Liver (tissue), 9 donors: ENCODE results near the gene SRXN1. TPM values are rescaled to one million over a fixed set of nuclear protein-coding genes. Genes with fewer than 3 reads are reported as not detected.

Source experiments
- DNase-seq: peaks from one replicate; pipeline ENCODE4 v3.0.0-alpha.2; 2017; ENCODE audit warnings: low spot score
- H3K27ac ChIP-seq, 2 donors: one replicate each; pipeline ENCODE4 v1.7.0; 2013; ENCODE audit warnings: inconsistent platforms in 2 of 2, low read length in 2 of 2, control low read depth in 1 of 2, low read depth in 1 of 2, mild to moderate bottlenecking in 1 of 2
- H3K27me3 ChIP-seq, 4 donors: one replicate each; pipeline versions ENCODE4 v1.6.1 to v1.7.0; 2013; ENCODE audit warnings: low read length in 3 of 4, inconsistent platforms in 1 of 4, mild to moderate bottlenecking in 1 of 4, moderate library complexity in 1 of 4; ENCODE audit not compliant: control insufficient read depth in 4 of 4, insufficient read depth in 4 of 4
- H3K36me3 ChIP-seq, 4 donors: one replicate each; pipeline versions ENCODE4 v1.6.1 to v1.7.0; 2013; ENCODE audit warnings: low read length in 3 of 4, mild to moderate bottlenecking in 3 of 4, low read depth in 1 of 4, moderate library complexity in 1 of 4; ENCODE audit not compliant: control insufficient read depth in 4 of 4, insufficient read depth in 3 of 4
- H3K4me1 ChIP-seq, 4 donors: one replicate each; pipeline versions ENCODE4 v1.6.1 to v1.7.0; 2013; ENCODE audit warnings: low read length in 3 of 4, mild to moderate bottlenecking in 3 of 4, moderate library complexity in 1 of 4; ENCODE audit not compliant: control insufficient read depth in 4 of 4, insufficient read depth in 4 of 4
- H3K4me3 ChIP-seq, 3 donors: one replicate each; pipeline versions ENCODE4 v1.6.1 to v1.7.0; 2013; ENCODE audit warnings: low read length in 3 of 3, control low read depth in 1 of 3, low read depth in 1 of 3, mild to moderate bottlenecking in 1 of 3
- H3K9ac ChIP-seq, 2 donors: one replicate each; pipeline ENCODE4 v1.7.0; 2013; ENCODE audit warnings: low read length in 2 of 2, mild to moderate bottlenecking in 2 of 2, moderate library complexity in 2 of 2, control low read depth in 1 of 2, low read depth in 1 of 2
- H3K9me3 ChIP-seq, 4 donors: one replicate each; pipeline versions ENCODE4 v1.6.1 to v1.7.0; 2013; ENCODE audit warnings: low read length in 3 of 4; ENCODE audit not compliant: control insufficient read depth in 4 of 4
- EGR1 ChIP-seq, 2 donors: IDR thresholded peaks; 2 replicates each; pipeline ENCODE4 v1.6.1; 2016 to 2018; ENCODE audit warnings: antibody characterized with exemption in 2 of 2, low read depth in 2 of 2
- FOXA1 ChIP-seq: IDR thresholded peaks from 2 replicates; pipeline ENCODE4 v1.6.1; 2016; ENCODE audit warnings: antibody characterized with exemption
- FOXA2 ChIP-seq: IDR thresholded peaks from 2 replicates; pipeline ENCODE4 v1.6.1; 2016; ENCODE audit warnings: antibody characterized with exemption
- HNF4A ChIP-seq, 2 donors: conservative IDR thresholded peaks; 2 replicates each; pipeline ENCODE4 v1.6.1; 2016; ENCODE audit warnings: antibody characterized with exemption in 2 of 2, mild to moderate bottlenecking in 2 of 2
- JUND ChIP-seq, 2 donors: IDR thresholded peaks; 2 replicates each; pipeline ENCODE4 v1.6.1; 2016; ENCODE audit warnings: antibody characterized with exemption in 2 of 2
- RAD21 ChIP-seq, 2 donors: IDR thresholded peaks; 2 replicates each; pipeline ENCODE4 v1.6.1; 2016; ENCODE audit warnings: antibody characterized with exemption in 2 of 2, mild to moderate bottlenecking in 2 of 2
- RXRA ChIP-seq, 2 donors: IDR thresholded peaks; 2 replicates each; pipeline ENCODE4 v1.6.1; 2017 to 2018; ENCODE audit warnings: antibody characterized with exemption in 2 of 2, mild to moderate bottlenecking in 1 of 2
- SP1 ChIP-seq: IDR thresholded peaks from 2 replicates; pipeline ENCODE4 v1.6.1; 2018; ENCODE audit warnings: antibody characterized with exemption, mild to moderate bottlenecking
- YY1 ChIP-seq: IDR thresholded peaks from 2 replicates; pipeline ENCODE4 v1.6.1; 2016; ENCODE audit warnings: antibody characterized with exemption, mild to moderate bottlenecking
- WGBS: extraction: QIAGEN DNeasy Blood & Tissue Kit; methylation state at CpG from one replicate; pipeline ENCODE4 v1.1.7; 2013; 5-methylcytosine and 5-hydroxymethylcytosine counted together
- polyA plus RNA-seq, 2 donors: library from polyadenylated mRNA; stranded (reverse) in 1 of 2; unstranded in 1 of 2; fragments of 200-250 nt in 1 of 2; fragments of >200 nt in 1 of 2; fragmentation: Nextera tagmentation in 1 of 2; extraction: Ambion mirVana in 1 of 2; gene quantifications; one replicate each; pipeline versions ENCODE4 v1.2.1 to v1.2.3, GENCODE V29; 2013 to 2015
- total RNA-seq, 2 donors: library from RNA; depleted of rRNA; stranded (reverse); fragments of >200 nt; gene quantifications; one replicate each; pipeline ENCODE4 v1.2.3, GENCODE V29; 2014
- TF ChIP-seq, protein P1 (sequence below): IDR thresholded peaks from 2 replicates; pipeline ENCODE4 v1.6.1; 2016; ENCODE audit warnings: antibody characterized with exemption
- TF ChIP-seq, protein P2 (sequence below): IDR thresholded peaks from 2 replicates; pipeline ENCODE4 v1.6.1; 2016; ENCODE audit warnings: antibody characterized with exemption, mild to moderate bottlenecking
- TF ChIP-seq, protein P3 (sequence below): fragments of 150-350 bp; IDR thresholded peaks from 2 replicates; pipeline ENCODE4 v1.5.1; 2017; ENCODE audit warnings: improper control_type of control experiment, low read depth, low read length; ENCODE audit not compliant: missing input control
- TF ChIP-seq, protein P4 (sequence below): IDR thresholded peaks from 2 replicates; pipeline ENCODE4 v1.6.1; 2016; ENCODE audit warnings: antibody characterized with exemption
- donor health status: healthy.
- donor health status: healthy.
- donor health status: healthy.
- donor health status: healthy.
- donor health status: healthy.

The SRXN1 gene
- total and polyA plus RNA-seq, 4 donors: 14.3 to 60.2 (median 24.8) TPM

DNA sequence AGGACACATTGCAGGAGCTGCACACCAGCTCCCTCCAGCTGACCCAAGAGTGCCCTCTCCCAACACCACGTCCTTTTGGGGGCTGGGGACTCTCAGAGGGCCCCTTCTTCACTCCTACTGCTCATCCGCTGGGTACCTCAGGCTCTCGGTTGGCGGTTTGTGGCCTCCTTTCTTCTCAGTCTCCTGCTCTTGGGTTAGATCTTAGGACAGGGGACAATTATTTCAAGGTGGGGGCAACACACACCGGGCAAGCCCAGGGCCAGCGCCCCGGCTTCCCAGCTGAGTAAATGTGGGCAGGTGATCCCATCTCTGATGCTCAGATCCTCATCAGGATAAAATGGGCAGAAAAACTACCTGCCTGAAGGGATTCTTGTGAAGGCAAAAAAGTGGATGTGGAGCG is 44.0 kb downstream of the SRXN1 start:
- H3K27ac ChIP-seq: no peak overlapping the region
- no peaks in the 10 kb centered on the region for H3K9me3 ChIP-seq
- no peak for DNase-seq
- 68% methylated on average over 8 of the region's 8 CpGs for WGBS
- H3K27me3 ChIP-seq: peaks cover 0 to 13% (median 9%) of the 10 kb centered on the region in 4 donors
- peaks cover 0 to 3% (median 1%) of the 10 kb centered on the region in 4 donors for H3K4me1 ChIP-seq
- H3K4me3 ChIP-seq: no peak overlapping the region
- no peak overlapping the region for H3K9ac ChIP-seq
- TF ChIP-seq FOXA1 (no peak), FOXA2 (no peak), EGR1 (IDR thresholded peaks at IDR 0.05; ENCODE audit: low read depth in 2 of 2) (no peak), SP1 (no peak), JUND (IDR thresholded peaks at IDR 0.05) (no peak), RXRA (IDR thresholded peaks at IDR 0.05) (no peak), YY1 (no peak), HNF4A (conservative IDR thresholded peaks at IDR 0.05) (no peak)
- TF ChIP-seq, protein P1, sequence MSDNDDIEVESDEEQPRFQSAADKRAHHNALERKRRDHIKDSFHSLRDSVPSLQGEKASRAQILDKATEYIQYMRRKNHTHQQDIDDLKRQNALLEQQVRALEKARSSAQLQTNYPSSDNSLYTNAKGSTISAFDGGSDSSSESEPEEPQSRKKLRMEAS: no peak
- TF ChIP-seq, protein P2, sequence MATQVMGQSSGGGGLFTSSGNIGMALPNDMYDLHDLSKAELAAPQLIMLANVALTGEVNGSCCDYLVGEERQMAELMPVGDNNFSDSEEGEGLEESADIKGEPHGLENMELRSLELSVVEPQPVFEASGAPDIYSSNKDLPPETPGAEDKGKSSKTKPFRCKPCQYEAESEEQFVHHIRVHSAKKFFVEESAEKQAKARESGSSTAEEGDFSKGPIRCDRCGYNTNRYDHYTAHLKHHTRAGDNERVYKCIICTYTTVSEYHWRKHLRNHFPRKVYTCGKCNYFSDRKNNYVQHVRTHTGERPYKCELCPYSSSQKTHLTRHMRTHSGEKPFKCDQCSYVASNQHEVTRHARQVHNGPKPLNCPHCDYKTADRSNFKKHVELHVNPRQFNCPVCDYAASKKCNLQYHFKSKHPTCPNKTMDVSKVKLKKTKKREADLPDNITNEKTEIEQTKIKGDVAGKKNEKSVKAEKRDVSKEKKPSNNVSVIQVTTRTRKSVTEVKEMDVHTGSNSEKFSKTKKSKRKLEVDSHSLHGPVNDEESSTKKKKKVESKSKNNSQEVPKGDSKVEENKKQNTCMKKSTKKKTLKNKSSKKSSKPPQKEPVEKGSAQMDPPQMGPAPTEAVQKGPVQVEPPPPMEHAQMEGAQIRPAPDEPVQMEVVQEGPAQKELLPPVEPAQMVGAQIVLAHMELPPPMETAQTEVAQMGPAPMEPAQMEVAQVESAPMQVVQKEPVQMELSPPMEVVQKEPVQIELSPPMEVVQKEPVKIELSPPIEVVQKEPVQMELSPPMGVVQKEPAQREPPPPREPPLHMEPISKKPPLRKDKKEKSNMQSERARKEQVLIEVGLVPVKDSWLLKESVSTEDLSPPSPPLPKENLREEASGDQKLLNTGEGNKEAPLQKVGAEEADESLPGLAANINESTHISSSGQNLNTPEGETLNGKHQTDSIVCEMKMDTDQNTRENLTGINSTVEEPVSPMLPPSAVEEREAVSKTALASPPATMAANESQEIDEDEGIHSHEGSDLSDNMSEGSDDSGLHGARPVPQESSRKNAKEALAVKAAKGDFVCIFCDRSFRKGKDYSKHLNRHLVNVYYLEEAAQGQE: no peak
- TF ChIP-seq, protein P3, sequence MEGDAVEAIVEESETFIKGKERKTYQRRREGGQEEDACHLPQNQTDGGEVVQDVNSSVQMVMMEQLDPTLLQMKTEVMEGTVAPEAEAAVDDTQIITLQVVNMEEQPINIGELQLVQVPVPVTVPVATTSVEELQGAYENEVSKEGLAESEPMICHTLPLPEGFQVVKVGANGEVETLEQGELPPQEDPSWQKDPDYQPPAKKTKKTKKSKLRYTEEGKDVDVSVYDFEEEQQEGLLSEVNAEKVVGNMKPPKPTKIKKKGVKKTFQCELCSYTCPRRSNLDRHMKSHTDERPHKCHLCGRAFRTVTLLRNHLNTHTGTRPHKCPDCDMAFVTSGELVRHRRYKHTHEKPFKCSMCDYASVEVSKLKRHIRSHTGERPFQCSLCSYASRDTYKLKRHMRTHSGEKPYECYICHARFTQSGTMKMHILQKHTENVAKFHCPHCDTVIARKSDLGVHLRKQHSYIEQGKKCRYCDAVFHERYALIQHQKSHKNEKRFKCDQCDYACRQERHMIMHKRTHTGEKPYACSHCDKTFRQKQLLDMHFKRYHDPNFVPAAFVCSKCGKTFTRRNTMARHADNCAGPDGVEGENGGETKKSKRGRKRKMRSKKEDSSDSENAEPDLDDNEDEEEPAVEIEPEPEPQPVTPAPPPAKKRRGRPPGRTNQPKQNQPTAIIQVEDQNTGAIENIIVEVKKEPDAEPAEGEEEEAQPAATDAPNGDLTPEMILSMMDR: no peak
- H3K36me3 ChIP-seq: no peaks in the 10 kb centered on the region

DNA sequence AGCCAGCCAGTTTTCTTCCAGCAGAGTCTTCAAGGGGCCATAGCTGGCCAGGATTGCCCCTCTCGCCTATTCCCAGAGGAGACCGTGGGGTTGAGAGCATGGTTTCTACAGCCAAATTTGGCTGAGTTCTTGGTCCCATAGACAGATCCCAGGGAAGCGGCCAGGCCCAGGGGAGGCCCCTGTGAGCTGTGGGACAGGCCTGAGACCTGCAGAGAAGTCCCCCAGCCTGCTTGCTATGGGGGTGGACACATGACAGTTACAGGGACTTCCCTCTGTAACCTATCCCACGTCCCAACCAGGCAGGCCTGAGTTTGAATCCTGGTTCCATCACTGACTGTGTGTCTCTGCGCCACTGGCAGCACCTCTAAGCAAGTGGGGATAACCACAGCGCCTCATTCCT is 45.5 kb downstream of the SRXN1 start:
- Histone ChIP-seq H3K27me3 (peaks cover 0 to 12% (median 8%) of the 10 kb centered on the region in 4 donors), H3K9ac (no peak overlapping the region), H3K36me3 (no peaks in the 10 kb centered on the region), H3K4me1 (peaks cover 0 to 3% (median 1%) of the 10 kb centered on the region in 4 donors), H3K4me3 (no peak overlapping the region), H3K27ac (no peak overlapping the region), H3K9me3 (no peaks in the 10 kb centered on the region)
- no peak for DNase-seq
- WGBS: 88% methylated on average over 6 of the region's 6 CpGs
- no peak for TF ChIP-seq FOXA1
- no peak for TF ChIP-seq JUND (IDR thresholded peaks at IDR 0.05)
- TF ChIP-seq, protein P3: no peak
- TF ChIP-seq RAD21 (IDR thresholded peaks at IDR 0.05): no peak
- TF ChIP-seq, protein P4, sequence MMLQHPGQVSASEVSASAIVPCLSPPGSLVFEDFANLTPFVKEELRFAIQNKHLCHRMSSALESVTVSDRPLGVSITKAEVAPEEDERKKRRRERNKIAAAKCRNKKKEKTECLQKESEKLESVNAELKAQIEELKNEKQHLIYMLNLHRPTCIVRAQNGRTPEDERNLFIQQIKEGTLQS: no peak
- TF ChIP-seq EGR1 (IDR thresholded peaks at IDR 0.05; ENCODE audit: low read depth in 2 of 2): no peak
